ENCODE results near the gene SCPEP1. TPM values are rescaled to one million over a fixed set of nuclear protein-coding genes. Genes with fewer than 3 reads are reported as not detected.

SCPEP1 gene
- total and polyA plus RNA-seq, 2 of the 13 experiments (the other 11 are each of a cell fraction or from before 2014, with no cell fraction given): 24.3 to 27.3 TPM

DNA sequence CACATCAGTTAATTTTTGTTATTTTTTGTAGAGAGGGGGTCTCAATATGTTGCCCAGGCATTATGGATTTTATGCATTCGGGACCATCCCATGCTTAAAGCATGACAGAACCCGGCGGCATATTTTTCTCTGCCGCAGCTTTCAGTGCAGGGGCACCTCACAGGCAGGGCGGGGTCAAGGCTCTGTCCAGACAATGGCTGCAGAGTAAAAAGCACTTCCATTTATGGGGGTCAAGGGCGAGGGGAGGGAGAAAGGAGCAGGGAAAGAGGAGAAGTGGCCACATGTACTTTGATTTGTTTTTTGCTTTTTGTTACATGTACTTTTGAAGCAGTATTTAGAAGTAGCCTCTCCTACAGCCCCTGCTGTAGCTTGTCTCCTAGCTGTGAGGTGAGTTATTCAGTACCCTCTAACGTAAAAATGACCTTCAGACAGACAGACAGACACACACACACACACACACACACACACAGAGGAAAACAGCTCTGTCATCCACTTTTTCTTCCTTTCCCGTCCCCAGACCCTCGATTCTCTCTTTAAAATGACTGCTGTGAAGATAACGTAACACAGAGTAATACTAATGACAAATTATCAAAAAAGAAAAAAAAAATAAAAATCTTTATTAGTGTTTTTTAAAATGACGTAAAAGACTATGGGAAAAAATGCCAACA, 856 bp upstream of the SCPEP1 start (continued):
- TF ChIP-seq, protein P1, sequence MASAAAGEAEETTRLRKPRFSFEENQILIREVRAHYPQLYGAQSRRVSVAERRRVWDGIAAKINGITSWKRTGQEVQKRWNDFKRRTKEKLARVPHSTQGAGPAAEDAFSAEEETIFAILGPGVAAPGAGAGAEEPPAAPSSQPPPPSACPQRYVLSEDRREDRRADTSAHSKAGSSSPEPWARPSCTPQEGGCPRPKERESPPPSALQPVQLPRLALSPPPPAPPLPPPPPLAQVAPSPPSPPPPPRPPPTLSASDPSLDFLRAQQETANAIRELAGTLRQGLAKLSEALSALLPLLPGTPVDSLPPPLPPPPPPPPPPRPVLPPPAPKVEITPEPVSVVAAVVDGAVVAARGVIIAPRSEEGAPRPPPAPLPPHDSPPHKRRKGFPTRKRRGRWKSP (CRISPR knock-in tag; IDR thresholded peaks at IDR 0.05): no peak
- TF ChIP-seq, protein P2, sequence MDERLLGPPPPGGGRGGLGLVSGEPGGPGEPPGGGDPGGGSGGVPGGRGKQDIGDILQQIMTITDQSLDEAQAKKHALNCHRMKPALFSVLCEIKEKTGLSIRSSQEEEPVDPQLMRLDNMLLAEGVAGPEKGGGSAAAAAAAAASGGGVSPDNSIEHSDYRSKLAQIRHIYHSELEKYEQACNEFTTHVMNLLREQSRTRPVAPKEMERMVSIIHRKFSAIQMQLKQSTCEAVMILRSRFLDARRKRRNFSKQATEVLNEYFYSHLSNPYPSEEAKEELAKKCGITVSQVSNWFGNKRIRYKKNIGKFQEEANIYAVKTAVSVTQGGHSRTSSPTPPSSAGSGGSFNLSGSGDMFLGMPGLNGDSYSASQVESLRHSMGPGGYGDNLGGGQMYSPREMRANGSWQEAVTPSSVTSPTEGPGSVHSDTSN (CRISPR knock-in tag; IDR thresholded peaks at IDR 0.05): no peak
- no peak for TF ChIP-seq ZNF253 (CRISPR knock-in tag; IDR thresholded peaks at IDR 0.05; ENCODE audit: borderline replicate concordance)
- TF ChIP-seq RAD51 (IDR thresholded peaks at IDR 0.05; ENCODE audit: borderline replicate concordance): no peak
- no peak for TF ChIP-seq ZNF33A (CRISPR knock-in tag; IDR thresholded peaks at IDR 0.05; ENCODE audit: borderline replicate concordance)
- TF ChIP-seq, protein P3, sequence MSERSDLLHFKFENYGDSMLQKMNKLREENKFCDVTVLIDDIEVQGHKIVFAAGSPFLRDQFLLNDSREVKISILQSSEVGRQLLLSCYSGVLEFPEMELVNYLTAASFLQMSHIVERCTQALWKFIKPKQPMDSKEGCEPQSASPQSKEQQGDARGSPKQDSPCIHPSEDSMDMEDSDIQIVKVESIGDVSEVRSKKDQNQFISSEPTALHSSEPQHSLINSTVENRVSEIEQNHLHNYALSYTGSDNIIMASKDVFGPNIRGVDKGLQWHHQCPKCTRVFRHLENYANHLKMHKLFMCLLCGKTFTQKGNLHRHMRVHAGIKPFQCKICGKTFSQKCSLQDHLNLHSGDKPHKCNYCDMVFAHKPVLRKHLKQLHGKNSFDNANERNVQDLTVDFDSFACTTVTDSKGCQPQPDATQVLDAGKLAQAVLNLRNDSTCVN (CRISPR knock-in tag; IDR thresholded peaks at IDR 0.05; ENCODE audit: borderline replicate concordance): no peak
- no peak for TF ChIP-seq ZNF598 (CRISPR knock-in tag; IDR thresholded peaks at IDR 0.05; ENCODE audit: borderline replicate concordance)
- TF ChIP-seq, protein P4, sequence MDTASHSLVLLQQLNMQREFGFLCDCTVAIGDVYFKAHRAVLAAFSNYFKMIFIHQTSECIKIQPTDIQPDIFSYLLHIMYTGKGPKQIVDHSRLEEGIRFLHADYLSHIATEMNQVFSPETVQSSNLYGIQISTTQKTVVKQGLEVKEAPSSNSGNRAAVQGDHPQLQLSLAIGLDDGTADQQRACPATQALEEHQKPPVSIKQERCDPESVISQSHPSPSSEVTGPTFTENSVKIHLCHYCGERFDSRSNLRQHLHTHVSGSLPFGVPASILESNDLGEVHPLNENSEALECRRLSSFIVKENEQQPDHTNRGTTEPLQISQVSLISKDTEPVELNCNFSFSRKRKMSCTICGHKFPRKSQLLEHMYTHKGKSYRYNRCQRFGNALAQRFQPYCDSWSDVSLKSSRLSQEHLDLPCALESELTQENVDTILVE (CRISPR knock-in tag; IDR thresholded peaks at IDR 0.05): no peak
- no peak for TF ChIP-seq ZNF263 (CRISPR knock-in tag; IDR thresholded peaks at IDR 0.05)
- TF ChIP-seq ASH2L (IDR thresholded peaks at IDR 0.05; ENCODE audit: insufficient read length, low read depth, low read length): no peak
- TF ChIP-seq, protein P5, sequence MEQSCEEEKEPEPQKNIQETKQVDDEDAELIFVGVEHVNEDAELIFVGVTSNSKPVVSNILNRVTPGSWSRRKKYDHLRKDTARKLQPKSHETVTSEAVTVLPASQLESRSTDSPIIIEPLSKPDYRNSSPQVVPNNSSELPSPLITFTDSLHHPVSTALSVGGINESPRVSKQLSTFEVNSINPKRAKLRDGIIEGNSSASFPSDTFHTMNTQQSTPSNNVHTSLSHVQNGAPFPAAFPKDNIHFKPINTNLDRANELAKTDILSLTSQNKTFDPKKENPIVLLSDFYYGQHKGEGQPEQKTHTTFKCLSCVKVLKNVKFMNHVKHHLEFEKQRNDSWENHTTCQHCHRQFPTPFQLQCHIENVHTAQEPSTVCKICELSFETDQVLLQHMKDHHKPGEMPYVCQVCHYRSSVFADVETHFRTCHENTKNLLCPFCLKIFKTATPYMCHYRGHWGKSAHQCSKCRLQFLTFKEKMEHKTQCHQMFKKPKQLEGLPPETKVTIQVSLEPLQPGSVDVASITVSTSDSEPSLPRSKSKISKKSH (CRISPR knock-in tag; IDR thresholded peaks at IDR 0.05; ENCODE audit: borderline replicate concordance): no peak
- TF ChIP-seq ZNF510 (CRISPR knock-in tag; IDR thresholded peaks at IDR 0.05; ENCODE audit: low read depth): 0 out of 2 replicates have a peak, but pooled peaks have one; percentile 2
- no peak for TF ChIP-seq DMAP1 (CRISPR knock-in tag; IDR thresholded peaks at IDR 0.05)
- TF ChIP-seq ZNF772 (CRISPR knock-in tag; IDR thresholded peaks at IDR 0.05): 0 out of 2 replicates have a peak, but pooled peaks have one; percentile 56
- TF ChIP-seq, protein P6, sequence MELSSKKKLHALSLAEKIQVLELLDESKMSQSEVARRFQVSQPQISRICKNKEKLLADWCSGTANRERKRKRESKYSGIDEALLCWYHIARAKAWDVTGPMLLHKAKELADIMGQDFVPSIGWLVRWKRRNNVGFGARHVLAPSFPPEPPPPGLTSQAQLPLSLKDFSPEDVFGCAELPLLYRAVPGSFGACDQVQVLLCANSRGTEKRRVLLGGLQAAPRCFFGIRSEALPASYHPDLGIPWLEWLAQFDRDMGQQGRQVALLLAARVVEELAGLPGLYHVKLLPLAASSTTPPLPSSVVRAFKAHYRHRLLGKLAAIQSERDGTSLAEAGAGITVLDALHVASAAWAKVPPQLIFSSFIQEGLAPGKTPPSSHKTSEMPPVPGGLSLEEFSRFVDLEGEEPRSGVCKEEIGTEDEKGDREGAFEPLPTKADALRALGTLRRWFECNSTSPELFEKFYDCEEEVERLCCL (CRISPR knock-in tag; IDR thresholded peaks at IDR 0.05; ENCODE audit: borderline replicate concordance): no peak
- TF ChIP-seq RELA (CRISPR knock-in tag; IDR thresholded peaks at IDR 0.05): no peak
- TF ChIP-seq ESRRA (CRISPR knock-in tag; IDR thresholded peaks at IDR 0.05; ENCODE audit: low read depth): peak; percentile 71; the same call in 1 of the 2 replicates
- TF ChIP-seq BRCA1 (CRISPR knock-in tag; IDR thresholded peaks at IDR 0.05): no peak
- TF ChIP-seq, protein P7, sequence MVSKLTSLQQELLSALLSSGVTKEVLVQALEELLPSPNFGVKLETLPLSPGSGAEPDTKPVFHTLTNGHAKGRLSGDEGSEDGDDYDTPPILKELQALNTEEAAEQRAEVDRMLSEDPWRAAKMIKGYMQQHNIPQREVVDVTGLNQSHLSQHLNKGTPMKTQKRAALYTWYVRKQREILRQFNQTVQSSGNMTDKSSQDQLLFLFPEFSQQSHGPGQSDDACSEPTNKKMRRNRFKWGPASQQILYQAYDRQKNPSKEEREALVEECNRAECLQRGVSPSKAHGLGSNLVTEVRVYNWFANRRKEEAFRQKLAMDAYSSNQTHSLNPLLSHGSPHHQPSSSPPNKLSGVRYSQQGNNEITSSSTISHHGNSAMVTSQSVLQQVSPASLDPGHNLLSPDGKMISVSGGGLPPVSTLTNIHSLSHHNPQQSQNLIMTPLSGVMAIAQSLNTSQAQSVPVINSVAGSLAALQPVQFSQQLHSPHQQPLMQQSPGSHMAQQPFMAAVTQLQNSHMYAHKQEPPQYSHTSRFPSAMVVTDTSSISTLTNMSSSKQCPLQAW (CRISPR knock-in tag; IDR thresholded peaks at IDR 0.05): peak; percentile 66; the same call in 1 of the 2 replicates
- TF ChIP-seq RFXANK (CRISPR knock-in tag; IDR thresholded peaks at IDR 0.05): no peak
